GM19193 (cell line): Measurements from ENCODE around the gene L3MBTL3.

ENCODE experiments used
- POLR2A ChIP-seq: IDR thresholded peaks from 4 replicates; pipeline ENCODE4 v1.6.1; 2011; ENCODE audit not compliant: insufficient read depth, insufficient read length; ENCODE audit errors: extremely low read depth

L3MBTL3 gene

GRCh38 chr6:130046671-130047070, 28.3 kb downstream of the L3MBTL3 start:
- TF ChIP-seq POLR2A, result no peak

- TF ChIP-seq POLR2A, result no peak
These were observed 29.0 kb downstream of the L3MBTL3 start for GRCh38 chr6:130047088-130047995.

GRCh38 chr6:130050230-130050629, 31.8 kb downstream of the L3MBTL3 start:
- no peak for TF ChIP-seq POLR2A

GRCh38 chr6:130054725-130055124, 36.3 kb downstream of the L3MBTL3 start:
- TF ChIP-seq POLR2A, result no peak

- no peak for TF ChIP-seq POLR2A
These were observed 36.9 kb downstream of the L3MBTL3 start for GRCh38 chr6:130055271-130055670.

- TF ChIP-seq POLR2A, result no peak
These were observed 39.1 kb downstream of the L3MBTL3 start for GRCh38 chr6:130057495-130057894.

- no peak for TF ChIP-seq POLR2A
These were observed 45.4 kb downstream of the L3MBTL3 start for GRCh38 chr6:130063806-130064205.

- TF ChIP-seq POLR2A, result no peak
These were observed 47.3 kb downstream of the L3MBTL3 start for GRCh38 chr6:130065609-130066156.

- TF ChIP-seq POLR2A, result no peak
These were observed 51.1 kb downstream of the L3MBTL3 start for GRCh38 chr6:130069485-130069884.

GRCh38 chr6:130070326-130070725, 51.9 kb downstream of the L3MBTL3 start:
- TF ChIP-seq POLR2A, result no peak

- no peak for TF ChIP-seq POLR2A
These were observed 52.4 kb downstream of the L3MBTL3 start for GRCh38 chr6:130070792-130071191.

GRCh38 chr6:130075879-130076460, 57.6 kb downstream of the L3MBTL3 start:
- TF ChIP-seq POLR2A, result no peak

GRCh38 chr6:130076512-130076911, 58.1 kb downstream of the L3MBTL3 start:
- TF ChIP-seq POLR2A, result no peak

GRCh38 chr6:130090796-130091195, 72.4 kb downstream of the L3MBTL3 start:
- TF ChIP-seq POLR2A, result no peak

- TF ChIP-seq POLR2A, result no peak
These were observed 75.2 kb downstream of the L3MBTL3 start for GRCh38 chr6:130093546-130093945.

- no peak for TF ChIP-seq POLR2A
These were observed 79.9 kb downstream of the L3MBTL3 start for GRCh38 chr6:130098317-130098716.
